DLD1 (cell line): ENCODE data around the gene ELFN2.

Experiments used
- in situ Hi-C: cut with HindIII; loops from 2 replicates; pipeline ENCODE4 v1.10.0; 2017; ENCODE audit warnings: low sequenced_read_pairs

ELFN2 gene

DNA sequence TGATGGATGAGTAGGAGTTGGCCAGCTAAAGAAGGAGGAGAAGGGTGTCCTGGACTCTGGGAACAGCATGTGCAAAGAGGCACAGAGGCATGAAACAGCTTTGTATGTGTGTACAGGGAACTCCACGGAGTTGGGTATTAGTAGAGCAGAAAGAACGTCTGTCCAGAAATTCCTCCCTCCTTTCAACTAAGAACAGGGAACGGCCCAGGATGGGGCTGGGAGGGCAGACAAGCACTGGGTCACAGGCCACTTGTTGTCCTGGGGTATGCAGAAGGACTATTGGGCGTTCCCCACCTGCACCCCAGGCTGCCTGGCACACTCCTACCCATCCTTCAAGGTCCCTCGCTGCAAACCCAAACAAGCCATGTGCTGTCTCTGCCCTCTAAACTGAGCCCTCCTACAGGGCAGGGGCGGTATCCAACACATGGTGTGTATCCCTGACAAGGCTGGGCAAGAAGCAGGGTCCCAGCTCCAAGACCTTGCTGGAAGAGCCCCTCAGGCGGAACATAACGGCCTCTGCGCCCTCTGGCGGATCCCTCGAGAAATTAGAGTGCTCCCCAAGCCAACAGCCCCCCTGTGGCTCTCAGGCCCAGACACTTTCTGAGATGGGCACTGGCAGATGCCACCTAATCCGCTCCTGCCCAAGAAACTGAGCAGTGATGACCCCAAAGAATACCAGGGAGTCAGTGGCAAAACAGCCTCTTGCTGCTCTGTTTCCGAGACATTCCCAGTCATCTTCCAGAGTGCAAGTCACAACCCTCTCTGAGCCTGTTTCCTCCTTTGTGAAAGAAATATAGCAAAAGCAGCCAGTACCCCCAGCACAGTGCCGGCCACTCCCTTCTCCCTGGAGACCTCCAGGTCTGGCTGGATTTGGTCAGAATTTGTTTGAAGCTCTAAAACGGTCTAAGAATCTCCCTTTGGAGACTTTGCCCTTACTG, 1.6 kb upstream of the ELFN2 start:
- in situ Hi-C loops, result no loop called here

DNA sequence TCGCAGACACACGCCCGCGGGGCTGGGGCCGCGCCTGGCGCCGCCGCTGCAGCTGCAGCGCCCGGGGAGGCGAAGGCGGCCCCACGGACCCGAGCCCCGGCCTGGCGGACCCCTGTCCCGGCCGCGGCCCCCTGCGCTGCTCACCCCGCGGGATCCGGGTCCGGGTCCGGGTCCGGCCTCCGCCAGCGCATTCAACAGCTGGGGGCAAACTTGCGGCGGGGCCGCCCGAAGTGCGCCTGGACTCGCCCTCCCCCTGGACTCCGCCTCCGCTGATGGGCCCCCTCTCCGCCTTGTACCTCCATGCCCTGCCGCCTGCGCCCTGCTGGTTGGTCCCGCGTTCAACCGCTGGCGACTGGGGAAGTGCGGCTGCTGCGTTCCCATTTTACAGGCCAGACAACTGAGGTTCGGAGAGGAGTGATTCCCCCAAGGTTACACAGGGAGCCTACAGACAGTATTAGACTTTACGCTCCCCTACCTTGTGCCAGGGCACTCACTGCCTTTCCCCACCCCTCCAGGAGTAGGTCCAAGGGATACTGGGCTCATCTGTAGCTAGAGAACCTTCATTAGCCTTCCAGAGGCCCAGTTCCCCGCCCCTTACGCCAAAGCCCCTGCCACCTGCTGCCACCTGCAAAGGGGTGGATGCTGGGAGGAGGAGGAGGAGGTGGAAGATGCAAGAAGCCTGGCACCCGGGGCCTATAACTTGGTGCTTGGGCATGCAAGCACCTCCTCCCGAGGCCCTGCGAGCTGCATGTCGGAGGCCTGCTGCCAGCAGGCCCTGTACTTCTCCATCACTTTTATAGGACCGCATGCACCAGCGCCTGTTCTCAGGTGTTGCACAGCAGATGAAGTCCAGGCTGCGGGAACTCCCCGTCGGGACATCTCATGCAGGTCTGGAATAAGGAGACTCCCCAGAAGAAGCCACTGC, 694 bp upstream of the ELFN2 start:
- in situ Hi-C loops, result no loop called here

DNA sequence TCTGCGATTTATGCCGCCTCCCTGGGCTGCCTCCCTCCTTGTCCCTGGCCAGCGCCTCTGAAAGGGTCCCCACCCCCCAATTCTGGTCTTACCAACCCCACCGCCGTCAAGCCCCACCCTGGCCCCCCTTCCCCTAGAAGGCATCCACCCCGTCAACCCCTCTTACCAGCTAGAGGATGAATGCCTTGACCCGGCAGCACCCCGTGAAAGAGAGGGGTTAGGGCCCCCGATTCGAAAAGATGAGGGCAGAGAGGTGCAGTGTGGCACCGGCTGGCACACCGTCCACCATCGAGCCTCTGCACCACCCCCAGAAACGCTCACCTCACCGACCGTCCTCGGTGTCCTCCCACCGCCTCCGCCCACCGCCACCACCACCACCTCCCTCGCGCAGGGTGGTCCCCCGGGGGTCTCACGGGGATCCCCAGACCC, 559 bp downstream of the ELFN2 start:
- in situ Hi-C loops, result no loop called here

DNA sequence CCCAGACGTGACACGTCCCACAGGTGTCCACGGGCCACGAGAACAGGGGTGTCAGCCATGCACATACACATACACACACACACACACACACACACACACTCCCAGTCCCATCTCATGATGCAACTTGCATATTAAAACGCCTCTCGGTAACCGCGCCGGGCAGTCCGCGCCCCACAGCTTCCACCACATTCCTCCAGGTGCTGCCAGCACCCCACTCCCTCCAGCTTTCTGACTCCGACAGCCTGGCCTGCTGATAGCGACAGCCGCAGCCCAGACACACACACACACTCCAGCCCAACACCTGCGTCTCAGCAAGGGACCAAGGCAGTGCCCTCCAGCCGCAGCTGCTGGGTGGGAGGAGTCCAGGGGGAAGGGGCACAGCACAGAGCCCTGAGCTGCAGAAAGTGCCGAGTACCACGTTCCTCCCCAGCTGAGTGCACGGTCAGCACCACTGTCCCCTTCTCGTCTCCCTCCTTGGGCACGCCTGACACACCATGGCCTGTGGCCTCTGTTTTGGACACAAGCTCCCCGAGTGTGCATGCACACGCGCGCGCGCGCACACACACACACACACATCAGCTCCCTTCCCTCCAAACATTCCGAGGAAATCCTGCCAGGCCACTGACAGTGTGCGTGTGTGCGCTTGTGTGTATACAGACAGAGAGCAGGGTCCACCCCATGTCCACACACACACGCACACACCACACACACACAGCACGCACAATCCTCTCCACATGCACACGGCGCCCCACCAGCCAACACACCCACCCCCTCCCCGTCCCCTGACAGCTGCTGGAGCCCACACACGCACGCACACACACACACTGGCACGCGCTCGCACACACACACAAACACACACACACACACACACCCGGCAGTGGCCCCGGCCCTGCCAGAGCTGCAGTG, 1.2 kb downstream of the ELFN2 start:
- in situ Hi-C loops, result no loop called here

DNA sequence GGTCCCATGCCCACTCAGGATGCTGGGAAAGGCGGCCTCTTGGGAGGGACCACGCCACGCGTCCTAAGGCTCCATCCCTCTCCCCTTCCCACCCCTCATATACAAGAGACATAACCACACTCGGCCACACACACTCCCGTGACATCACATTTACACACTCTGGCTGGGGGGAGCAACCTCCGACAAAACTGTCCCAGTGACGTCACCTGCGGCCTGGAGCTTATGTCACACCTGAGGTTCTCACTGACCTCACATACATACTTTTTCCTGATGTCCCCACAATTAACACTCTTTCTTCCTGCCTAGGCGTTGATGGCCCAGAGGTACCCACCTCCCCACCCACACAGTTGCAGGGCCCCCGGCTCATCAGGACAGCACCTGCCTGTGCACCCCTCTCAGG, 1.9 kb downstream of the ELFN2 start:
- in situ Hi-C loops, result no loop called here

DNA sequence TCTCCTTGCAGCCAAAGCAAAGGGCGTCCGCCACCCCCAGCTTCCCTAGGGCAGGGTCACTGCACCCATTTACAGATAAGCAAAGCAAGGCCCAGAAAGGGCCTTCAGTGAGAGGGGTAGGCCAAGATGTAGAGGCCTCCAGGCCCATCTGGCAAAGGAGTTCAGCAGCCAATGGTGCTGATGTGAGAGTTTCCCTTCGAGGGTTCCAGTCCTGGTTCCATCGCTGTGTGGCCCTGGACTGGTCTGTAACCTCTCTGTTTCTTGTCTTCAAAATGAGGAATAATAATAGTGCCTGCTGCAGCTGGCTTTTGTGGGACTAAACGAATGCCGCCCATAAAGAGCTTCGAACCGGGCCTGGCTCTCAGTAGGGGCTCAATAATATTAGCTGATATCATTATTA, 4.0 kb downstream of the ELFN2 start:
- in situ Hi-C loops, result no loop called here

DNA sequence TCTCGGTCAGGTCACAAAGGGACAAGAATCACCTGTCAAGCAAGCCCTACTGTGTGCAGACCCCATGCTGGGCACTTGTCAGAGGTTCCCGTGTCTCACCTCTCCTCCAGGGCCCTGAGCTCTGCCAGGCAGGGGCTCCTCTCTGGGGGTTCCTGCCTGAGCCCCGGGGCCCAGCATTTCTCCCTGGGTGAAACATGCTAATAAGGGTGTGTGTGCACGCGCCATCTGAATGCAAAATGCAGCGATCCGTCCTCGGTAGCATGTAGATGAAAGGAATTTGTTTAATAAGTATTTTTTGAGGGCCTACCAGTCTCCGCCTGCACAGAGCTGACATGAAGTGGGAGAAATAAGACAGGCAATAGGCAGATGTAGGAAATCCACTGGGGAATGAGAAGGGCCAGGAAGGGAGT, 5.8 kb downstream of the ELFN2 start:
- in situ Hi-C loops, result no loop called here

DNA sequence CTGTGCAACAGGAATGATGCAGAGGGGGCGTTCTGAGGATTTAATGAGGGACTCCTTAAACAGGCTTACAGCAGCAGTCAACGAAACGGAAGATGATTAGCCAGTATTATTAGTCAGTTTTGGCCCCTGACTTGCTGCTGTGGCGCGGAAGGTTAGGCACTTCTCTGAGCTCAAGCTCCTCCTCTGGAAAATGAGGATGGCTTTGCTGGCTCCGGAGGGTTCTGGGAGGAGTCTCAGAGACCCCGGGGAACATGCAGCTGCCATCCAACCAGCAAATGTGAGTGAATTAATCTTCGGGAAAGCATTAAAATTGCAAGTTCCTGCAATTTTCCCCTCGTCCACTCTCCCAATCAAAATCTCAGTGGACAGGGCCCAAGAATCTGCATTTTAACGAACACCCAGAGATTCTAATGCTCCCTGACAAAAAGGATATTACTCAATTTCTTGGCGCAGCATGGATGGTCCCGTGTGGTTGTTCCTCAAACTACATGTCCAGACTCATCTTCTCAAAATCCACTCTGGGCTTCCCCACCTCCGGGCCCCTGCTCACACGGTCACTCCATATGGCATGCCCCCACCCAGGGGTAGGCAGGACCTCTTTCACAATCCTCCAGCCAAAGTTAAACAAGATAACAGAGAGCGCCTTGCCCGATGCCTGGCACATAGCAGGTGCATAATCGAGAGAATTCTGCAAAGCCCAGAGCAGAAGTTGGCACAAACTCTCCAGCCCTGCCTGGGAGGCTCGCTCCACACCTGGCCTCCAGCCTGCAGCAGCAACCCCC, 6.4 kb downstream of the ELFN2 start:
- in situ Hi-C loops, result no loop called here

DNA sequence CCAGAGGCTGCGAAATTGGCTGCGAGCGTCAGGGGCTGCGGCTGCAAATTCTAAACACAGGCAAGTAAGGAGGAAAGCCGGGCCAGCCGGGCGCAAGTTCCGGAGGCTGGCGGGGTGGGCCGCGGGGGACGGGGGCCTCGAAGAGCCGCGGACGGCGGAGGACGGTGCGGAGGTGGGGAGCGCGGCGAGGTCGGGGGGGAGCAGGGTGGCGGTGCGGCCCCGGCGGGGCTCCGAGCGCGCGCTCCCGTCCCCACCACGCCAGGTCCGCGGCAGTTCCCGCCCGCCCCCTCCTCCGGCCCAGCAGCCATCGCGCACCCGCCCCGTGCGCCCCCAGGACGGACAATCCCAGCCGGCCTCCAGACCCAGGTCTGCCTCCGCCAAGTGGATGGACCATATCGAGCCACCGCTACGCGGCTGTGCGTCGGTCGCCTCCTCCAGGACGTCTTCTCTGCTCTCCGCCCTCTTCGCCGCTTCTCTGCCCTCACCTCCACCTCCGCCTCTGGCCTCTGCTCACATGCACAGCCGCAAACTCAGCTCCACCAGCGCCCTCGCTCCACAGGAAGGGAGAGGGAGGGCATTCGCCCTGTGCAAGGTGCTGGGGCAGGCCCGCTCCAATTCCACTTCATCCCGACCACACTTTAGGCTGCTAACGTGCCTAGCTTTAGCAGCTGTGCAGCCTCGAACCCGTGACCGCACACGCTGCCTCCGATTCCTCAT, 7.2 kb downstream of the ELFN2 start:
- in situ Hi-C loops, result no loop called here

DNA sequence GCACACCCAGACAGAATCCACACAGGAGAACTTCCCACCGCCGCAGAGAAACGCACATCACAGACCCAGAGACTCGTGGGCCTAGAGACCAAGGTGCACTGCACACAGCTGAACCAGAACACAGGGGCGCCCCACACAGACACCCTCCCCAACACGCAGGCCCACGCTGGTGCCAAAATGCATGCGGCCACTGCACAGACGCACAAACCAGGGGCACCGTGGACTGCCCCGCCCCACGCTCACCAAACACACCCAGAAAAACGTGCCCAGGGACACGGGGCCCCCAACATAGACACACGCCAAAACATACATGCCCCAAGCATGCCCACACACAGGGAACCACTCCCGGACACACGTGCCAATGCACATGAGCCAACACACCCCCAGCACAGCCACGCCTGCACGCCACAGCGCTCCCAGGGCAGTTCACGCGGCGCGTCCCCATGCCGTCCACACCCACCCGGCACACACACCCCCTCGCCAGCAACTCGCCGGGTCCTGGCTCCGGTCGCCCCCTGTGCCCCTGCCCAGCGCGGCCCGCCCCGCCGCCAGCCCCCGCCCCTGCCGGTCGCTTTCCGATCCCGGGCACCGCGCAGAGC, 7.8 kb downstream of the ELFN2 start:
- in situ Hi-C loops, result no loop called here

DNA sequence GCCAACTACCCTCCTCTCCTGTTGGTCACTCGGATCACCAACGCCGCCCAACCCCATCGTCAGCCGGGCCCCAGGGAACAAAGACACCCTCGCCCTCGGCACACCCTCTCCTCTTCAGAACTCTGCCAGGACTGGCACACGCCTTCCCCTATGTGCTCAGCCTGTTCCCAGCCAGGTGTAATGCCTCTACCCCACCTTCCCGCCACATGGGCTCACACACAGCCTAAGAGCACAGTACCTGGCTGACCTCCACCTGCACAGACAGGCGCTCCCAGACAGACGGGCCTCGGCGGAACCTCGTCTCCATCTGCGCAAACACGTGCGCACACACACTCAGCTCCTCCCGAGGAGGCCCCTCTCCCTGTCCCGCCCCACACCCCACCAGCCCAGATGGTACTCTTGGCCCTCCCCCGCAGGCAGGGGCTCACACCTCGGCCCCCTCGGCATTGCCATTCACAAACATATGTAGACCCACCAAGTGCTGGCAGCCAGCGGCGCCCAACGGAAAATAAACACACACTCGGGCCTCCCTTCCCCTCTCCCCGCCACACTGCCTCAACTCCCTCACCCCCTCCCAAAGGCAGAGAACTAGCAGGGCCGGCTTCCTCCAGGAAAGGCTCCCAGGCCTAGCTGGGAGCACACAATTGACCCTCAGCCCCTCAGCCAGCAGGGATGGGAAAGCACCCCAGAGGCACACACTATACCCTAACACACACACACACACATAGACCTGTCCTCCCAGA, 8.5 kb downstream of the ELFN2 start:
- in situ Hi-C loops, result no loop called here

DNA sequence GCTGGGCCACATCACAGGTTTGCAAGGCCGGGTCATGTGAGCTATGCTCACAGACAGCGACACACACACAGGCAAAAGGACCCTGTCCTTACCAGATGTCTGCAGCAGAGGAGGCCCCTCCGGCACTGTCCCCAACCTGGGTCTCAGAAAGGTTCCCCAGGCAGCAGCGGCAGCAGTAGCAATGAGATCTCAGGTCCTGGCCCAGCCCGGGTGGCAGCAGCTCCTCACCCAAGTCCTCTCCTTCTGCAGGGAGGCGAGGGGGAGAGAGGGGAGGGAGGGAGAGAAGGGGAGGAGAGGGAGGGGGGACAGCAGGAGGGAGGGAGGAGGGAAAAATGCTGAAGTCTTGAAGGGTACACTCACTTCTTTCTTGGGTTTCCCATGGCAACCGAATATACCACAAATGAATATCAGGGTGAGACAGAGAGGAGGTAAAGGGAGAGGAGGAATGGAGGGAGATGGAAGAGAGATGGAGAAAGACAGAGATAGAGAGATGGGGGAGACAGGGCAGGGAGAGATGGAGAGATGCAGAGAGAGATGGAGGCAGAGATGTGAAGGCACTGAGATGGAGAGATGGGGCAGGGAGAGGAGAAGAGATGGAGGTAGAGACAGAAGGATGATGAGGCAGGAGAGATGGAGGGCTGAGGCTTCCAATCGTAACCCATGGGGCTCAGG, 9.5 kb downstream of the ELFN2 start:
- in situ Hi-C loops, result no loop called here

DNA sequence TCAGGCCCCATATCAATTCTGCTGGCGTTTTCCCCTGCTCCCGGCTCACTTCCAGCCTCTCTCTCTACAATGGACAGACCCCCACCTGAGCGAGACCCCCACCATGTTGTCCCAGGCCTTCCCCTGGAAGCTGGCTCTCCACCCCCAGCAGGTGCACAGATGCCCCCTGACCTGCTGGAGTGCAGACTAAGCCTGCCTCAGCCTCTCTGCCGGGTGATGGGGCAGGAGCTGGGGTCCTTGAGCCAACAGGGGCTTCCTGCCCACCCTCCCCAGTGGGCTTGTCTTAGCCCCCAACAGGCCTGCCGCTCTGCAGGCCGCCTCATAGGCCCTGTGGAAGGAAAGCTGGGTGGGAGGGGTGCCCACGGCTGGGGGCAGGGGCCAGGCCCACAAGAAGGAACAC, 10.0 kb downstream of the ELFN2 start:
- in situ Hi-C loops, result no loop called here

DNA sequence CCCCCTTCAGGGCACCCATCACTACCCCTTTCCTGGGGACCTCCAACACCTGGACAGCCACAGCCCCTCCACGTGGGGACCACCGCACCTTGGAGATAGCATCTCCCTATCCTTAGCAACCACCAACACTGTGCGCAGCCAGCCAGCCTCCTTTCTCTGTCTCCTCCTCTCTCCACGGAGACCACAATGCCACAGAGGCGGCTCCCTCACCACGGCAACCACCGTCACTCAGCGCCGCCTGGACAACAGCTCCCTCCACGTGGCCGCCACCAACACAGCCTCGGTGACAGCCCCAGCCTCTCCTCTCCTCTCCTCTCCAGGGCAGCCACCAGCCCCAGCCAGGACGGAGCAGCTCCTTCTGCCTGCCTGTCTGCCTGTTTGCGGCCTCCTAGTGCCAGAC, 10.5 kb downstream of the ELFN2 start:
- in situ Hi-C loops, result no loop called here

DNA sequence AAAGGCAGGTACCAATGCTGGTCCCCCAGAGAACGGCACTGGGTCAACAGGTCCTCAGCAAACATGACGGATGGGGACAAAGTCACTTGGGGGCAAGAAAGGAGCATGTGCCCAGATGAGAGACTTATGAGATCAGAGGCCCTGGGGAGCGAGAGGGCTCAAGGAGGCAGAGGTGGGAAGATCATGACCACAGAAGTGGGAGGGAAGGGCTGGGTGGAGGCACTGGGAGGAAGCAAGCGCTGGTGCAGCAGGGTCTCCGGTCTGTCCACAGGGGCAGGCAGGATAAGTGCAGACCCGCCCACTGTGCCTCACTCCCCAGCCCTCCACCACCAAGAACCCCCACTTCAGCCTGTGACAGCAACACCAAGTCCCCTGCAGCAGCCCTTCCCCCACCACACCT, 10.9 kb downstream of the ELFN2 start:
- in situ Hi-C loops, result no loop called here

DNA sequence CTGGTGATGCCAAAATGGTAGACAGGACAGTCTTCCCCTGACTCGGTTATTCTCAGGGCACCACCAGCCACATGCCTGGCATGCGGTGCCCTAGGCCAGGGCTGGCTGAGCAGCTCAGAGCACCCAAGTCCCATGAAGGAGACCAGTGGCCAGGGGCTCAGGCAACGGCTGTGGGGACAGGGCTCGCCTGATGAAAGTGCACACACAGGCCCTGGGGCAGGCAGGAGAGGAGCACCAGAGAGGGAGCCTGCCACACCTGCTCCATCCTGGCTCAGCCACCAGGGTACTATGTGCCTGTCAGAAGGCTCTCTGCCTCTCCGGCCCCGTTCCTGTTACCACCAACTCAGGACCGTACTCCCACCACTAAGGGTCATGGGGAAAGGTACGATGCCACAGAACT, 12.1 kb downstream of the ELFN2 start:
- in situ Hi-C loops, result no loop called here

DNA sequence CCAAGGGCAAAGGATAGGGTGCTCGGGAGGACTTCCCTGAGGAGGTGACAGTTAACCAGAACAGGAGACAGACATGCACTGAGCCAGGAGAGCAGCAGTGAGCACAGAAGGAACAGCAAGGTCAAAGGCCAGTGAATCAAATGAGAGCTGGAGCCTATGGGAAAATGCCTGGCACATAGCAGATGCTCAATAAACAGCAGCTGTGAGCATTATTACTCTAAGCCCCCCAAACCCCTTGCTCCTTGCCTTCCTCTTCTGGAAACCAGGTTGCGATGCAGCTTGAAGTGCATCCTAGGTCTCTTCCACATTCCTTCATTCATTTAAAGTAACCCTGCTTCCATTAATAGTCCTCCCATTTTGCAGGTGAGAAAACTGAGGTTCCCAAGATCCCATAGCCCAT, 13.0 kb downstream of the ELFN2 start:
- in situ Hi-C loops, result no loop called here

DNA sequence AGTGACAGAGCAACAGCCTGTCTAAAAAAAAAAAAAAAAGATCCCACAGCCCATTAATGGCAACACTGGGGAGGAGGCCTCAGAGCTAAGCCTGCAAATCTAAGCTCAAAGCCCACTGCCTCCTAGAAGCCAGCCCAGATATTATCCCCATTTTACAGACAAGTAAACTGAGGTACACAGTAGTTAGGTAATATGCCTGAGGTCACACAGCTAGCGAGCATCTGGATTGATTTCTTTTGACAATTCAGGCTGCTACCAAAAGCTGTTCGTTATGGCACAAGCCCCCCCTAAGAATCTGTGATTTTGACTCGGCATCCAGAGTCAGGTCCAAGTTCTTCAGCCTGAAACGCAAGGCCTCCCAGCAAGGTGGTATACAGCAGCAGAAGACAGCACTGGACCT, 13.7 kb downstream of the ELFN2 start:
- in situ Hi-C loops, result no loop called here
